Endothelial cell of hepatic sinusoid (primary cell): ENCODE results near the gene DRD4.

Experiments used
- in situ Hi-C: cut with HindIII; loops from 2 replicates; pipeline ENCODE4 v1.10.0; 2017; ENCODE audit warnings: low sequenced_read_pairs

The DRD4 gene

GRCh38 chr11:620935-621814 is 15.9 kb upstream of the DRD4 start:
- in situ Hi-C loops: no loop called here

- in situ Hi-C loops: no loop called here
Observed at GRCh38 chr11:621838-622237, 15.2 kb upstream of the DRD4 start.

- in situ Hi-C loops: no loop called here
Observed at GRCh38 chr11:623349-623869, 13.7 kb upstream of the DRD4 start.

GRCh38 chr11:623999-624704 is 12.9 kb upstream of the DRD4 start:
- in situ Hi-C loops: no loop called here

- in situ Hi-C loops: no loop called here
Observed at GRCh38 chr11:624705-625635, 12.1 kb upstream of the DRD4 start, which contains the start of gene CDHR5. CDHR5 (minus strand) TSS chr11:624955; CDS start chr11:624902, 53 bp downstream.

GRCh38 chr11:625636-626268 is 11.3 kb upstream of the DRD4 start:
- in situ Hi-C loops: no loop called here

- in situ Hi-C loops: no loop called here
Observed at GRCh38 chr11:626475-627307, 10.4 kb upstream of the DRD4 start, which contains the start of gene SCT. SCT (minus strand) TSS chr11:627181; CDS start chr11:627143, 38 bp downstream.

GRCh38 chr11:627308-627576 is 9.8 kb upstream of the DRD4 start:
- in situ Hi-C loops: no loop called here

GRCh38 chr11:628056-628455 is 9.0 kb upstream of the DRD4 start:
- in situ Hi-C loops: no loop called here

GRCh38 chr11:629237-629583 is 7.9 kb upstream of the DRD4 start:
- in situ Hi-C loops: no loop called here

- in situ Hi-C loops: no loop called here
Observed at GRCh38 chr11:630871-631270, 6.2 kb upstream of the DRD4 start.

GRCh38 chr11:635945-636510 is 1.0 kb upstream of the DRD4 start:
- in situ Hi-C loops: no loop called here

- in situ Hi-C loops: no loop called here
Observed at GRCh38 chr11:637333-637592, 194 bp downstream of the DRD4 start.

- in situ Hi-C loops: no loop called here
Observed at GRCh38 chr11:637593-638521, 788 bp downstream of the DRD4 start.

GRCh38 chr11:638631-639331 is 1.7 kb downstream of the DRD4 start:
- in situ Hi-C loops: no loop called here

- in situ Hi-C loops: no loop called here
Observed at GRCh38 chr11:639332-639955, 2.4 kb downstream of the DRD4 start.

GRCh38 chr11:640021-640706 is 3.1 kb downstream of the DRD4 start:
- in situ Hi-C loops: no loop called here
